ENCODE data around the gene VIPAS39. TPM values are rescaled to one million over a fixed set of nuclear protein-coding genes. Genes with fewer than 3 reads are reported as not detected.

VIPAS39 gene
- total RNA-seq, 1 experiment from 2014 or later = 19.2 TPM

- no peak for DNase-seq (ENCODE audit: low read depth)
These were observed 50.7 kb downstream of the VIPAS39 start for GRCh38 chr14:77406718-77407117.

- DNase-seq (ENCODE audit: low read depth) = no peak
These were observed 51.3 kb downstream of the VIPAS39 start for GRCh38 chr14:77406086-77406485.

DNA sequence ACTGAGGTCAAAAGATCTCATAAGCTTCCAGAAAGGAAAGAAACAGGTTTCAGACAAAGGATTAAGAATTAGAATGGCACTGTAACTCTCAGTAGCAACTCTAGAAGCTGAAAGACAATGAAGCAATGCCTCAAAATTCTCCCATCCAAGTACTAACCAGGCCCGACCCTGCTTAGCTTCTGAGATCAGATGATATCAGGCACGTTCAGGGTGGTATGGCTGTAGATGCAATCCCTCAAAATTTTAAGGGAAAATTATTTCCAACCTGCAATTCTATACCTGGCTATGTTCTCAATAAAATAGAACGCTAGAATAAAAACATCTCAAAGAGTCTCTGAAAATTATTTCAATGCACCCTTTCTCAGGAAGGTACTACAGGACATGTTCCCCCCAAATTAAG, 53.6 kb downstream of the VIPAS39 start:
- DNase-seq (ENCODE audit: low read depth) = no peak

DNA sequence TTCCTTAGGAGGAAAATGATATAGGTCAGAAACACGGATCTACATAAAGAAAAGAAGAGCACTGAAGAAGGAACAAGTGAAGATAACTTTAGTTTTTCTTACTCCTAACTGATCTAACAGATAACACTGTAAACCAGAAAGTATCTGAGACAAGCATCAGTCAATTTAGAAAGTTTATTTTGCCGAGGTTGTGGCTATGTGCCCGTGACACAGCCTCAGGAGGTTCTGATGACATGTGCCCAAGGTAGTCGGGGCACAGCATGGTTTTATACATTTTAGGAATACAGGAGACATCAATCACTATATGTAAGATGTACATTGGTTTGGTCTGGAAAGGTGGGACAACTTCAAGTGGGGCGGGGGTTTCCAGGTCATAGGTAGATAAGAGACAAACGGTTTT, 57.2 kb downstream of the VIPAS39 start:
- no peak for DNase-seq (ENCODE audit: low read depth)

- no peak for DNase-seq (ENCODE audit: low read depth)
These were observed 67.2 kb downstream of the VIPAS39 start for GRCh38 chr14:77390188-77390587.

DNA sequence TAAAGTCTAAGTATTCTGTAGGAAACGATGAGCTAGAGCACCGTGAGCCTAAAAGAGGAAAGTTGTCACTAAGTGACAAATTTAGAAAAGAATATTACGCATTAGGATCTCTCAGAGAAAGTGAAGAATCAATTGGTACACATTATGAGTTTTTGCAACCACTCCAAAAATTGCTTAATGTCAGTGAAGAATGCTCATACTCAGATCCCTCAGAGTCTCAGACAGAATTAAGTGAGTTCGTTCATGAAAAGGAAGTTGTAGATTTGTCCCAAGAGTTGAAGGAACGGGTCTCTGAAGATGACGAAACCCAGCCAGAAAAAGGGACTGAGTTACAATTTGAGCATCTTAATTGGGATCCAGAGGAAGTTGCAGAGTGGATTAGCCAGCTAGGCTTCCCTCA, 78.7 kb downstream of the VIPAS39 start:
- DNase-seq (ENCODE audit: low read depth) = no peak

- no peak for DNase-seq (ENCODE audit: low read depth)
These were observed 79.9 kb downstream of the VIPAS39 start for GRCh38 chr14:77377502-77377844.

DNA sequence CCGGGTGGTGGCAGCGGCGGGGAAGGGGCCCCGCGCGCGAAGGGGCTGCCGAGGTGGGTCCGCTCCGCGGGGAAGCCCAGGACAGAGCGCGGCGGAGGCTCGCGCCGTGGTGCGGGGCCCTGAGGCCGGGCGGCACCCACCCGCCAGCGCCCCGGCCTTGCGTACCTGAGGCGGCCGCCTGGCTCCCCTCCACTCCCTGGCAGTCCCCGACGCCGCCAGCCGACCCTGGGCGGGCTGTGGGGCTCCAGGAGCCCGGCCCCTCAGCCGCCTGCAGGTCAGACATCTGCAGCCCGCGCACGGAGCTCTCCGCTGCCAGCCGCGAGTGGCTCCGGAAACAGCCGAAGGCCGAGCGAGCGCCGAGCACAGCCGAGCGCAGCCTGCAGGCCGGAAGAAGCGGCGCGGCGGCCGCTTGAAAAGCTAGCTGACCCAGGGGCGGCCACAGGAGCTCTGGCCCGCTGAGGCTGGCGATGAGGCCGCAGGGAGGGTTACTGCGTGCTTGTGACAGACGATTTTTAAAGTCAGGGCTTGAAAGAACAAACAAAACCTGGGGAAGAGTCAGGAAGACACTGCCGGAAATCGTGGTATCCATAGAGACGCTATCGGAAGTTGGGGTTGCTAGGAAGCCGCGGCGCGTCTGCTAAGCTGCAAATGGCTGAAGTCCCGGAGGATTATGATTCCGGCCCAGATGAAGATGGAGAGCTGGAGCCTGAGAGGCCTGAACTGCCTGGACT, 80.5 kb downstream of the VIPAS39 start, which contains the start of the genes SAMD15 and TMED8:
Gene SAMD15 (plus strand): TSS at position 609 of the 731 bp plus-strand sequence. CDS start 40 bp downstream, at position 649.
Gene TMED8 (minus strand): TSS at position 324 of the 731 bp plus-strand sequence. CDS start 41 bp downstream, at position 283.
- peak; percentile 88 for DNase-seq (ENCODE audit: low read depth)

Small RNA genes within 50 kb of the gene (small RNA-seq; reads per million reads assigned to genes)
- gene RF00404 = not detected

Other genes starting within 250 kb of the VIPAS39 start
- gene NGB, start 186.4 kb downstream of the VIPAS39 start, total RNA-seq (2014; rRNA removed; shearing (Covaris generic)) = not detected in 2 replicates
- 13.7 and 15.1 TPM in 2 replicates for gene POMT2, start 136.7 kb downstream of the VIPAS39 start, total RNA-seq (2014; rRNA removed; shearing (Covaris generic))
- 46.9 and 57.1 TPM in 2 replicates for gene GSTZ1, start 136.6 kb downstream of the VIPAS39 start, total RNA-seq (2014; rRNA removed; shearing (Covaris generic))
- gene TMED8, start 80.5 kb downstream of the VIPAS39 start, total RNA-seq (2014; rRNA removed; shearing (Covaris generic)) = 11.8 and 13.7 TPM in 2 replicates
- 0.84 and 2.6 TPM in 2 replicates for gene SAMD15, start 80.2 kb downstream of the VIPAS39 start, total RNA-seq (2014; rRNA removed; shearing (Covaris generic))
- 0.07 TPM in 1 of 2 replicates, not detected in the other for gene NOXRED1, start 34.1 kb downstream of the VIPAS39 start, total RNA-seq (2014; rRNA removed; shearing (Covaris generic))
- gene AHSA1, start 492 bp upstream of the VIPAS39 start, total RNA-seq (2014; rRNA removed; shearing (Covaris generic)) = 414 and 428 TPM in 2 replicates
- not detected in 2 replicates for gene ISM2, start 41.2 kb upstream of the VIPAS39 start, total RNA-seq (2014; rRNA removed; shearing (Covaris generic))
- 15.7 and 17.9 TPM in 2 replicates for gene SPTLC2, start 159.0 kb upstream of the VIPAS39 start, total RNA-seq (2014; rRNA removed; shearing (Covaris generic))